ENCODE measurements around the gene MKNK2. TPM values are rescaled to one million over a fixed set of nuclear protein-coding genes. Genes with fewer than 3 reads are reported as not detected.

The MKNK2 gene
- total and polyA plus RNA-seq, 12 donors, result 107 to 260 (median 144) TPM

GRCh38 chr19:2079076-2079864, 28.2 kb upstream of the MKNK2 start:
- Histone ChIP-seq H3K27me3 (no peaks in the 10 kb centered on the region), H3K9me3 (no peaks in the 10 kb centered on the region), H3K4me3 (no peak overlapping the region), H3K27ac (no peak overlapping the region), H3K36me3 (peaks cover 0 to 99% (median 34%) of the 10 kb centered on the region in 9 donors), H3K4me1 (peaks cover 0 to 47% (median 12%) of the 10 kb centered on the region in 9 donors)
- DNase-seq (no peak), ATAC-seq (no peak)
- intact Hi-C loops (cut with DNase I), result loop anchor here in 3 of 10 donors (5.0 to 10.0 kb wide), 2 partner anchors 154 to 157 kb away; no protein-coding TSS in a partner anchor
- 93 to 94% methylated on average over 32 of the region's 32 CpGs for WGBS, 2 donors
- no peak for TF ChIP-seq CTCF (IDR thresholded peaks at IDR 0.05)

GRCh38 chr19:2077833-2078619, 27.0 kb upstream of the MKNK2 start:
- DNase-seq (no peak), ATAC-seq (no peak)
- no peak for TF ChIP-seq CTCF (IDR thresholded peaks at IDR 0.05)
- Histone ChIP-seq H3K9me3 (no peaks in the 10 kb centered on the region), H3K4me1 (peaks cover 0 to 42% (median 1%) of the 10 kb centered on the region in 9 donors), H3K36me3 (peaks cover 0 to 99% (median 42%) of the 10 kb centered on the region in 9 donors), H3K27me3 (no peaks in the 10 kb centered on the region), H3K27ac (no peak overlapping the region), H3K4me3 (no peak overlapping the region)
- WGBS, 2 donors, result 97% methylated on average over 44 of the region's 44 CpGs
- intact Hi-C loops (cut with DNase I), result loop anchor here in 3 of 10 donors (5.0 to 10.0 kb wide), 2 partner anchors 153 to 156 kb away; no protein-coding TSS in a partner anchor

GRCh38 chr19:2077398-2077797, 26.4 kb upstream of the MKNK2 start:
- no peak for DNase-seq
- Histone ChIP-seq H3K27ac (no peak overlapping the region), H3K4me3 (no peak overlapping the region), H3K27me3 (no peaks in the 10 kb centered on the region), H3K4me1 (peaks cover 0 to 36% (median 0%) of the 10 kb centered on the region in 9 donors), H3K36me3 (peaks cover 0 to 100% (median 49%) of the 10 kb centered on the region in 9 donors), H3K9me3 (no peaks in the 10 kb centered on the region)
- WGBS, 2 donors, result 93 to 96% methylated on average over 7 of the region's 7 CpGs
- intact Hi-C loops (cut with DNase I), result loop anchor here in 3 of 10 donors (5.0 to 10.0 kb wide), 2 partner anchors 153 to 155 kb away; no protein-coding TSS in a partner anchor
- ATAC-seq, result no peak
- TF ChIP-seq CTCF (IDR thresholded peaks at IDR 0.05), result no peak

DNA sequence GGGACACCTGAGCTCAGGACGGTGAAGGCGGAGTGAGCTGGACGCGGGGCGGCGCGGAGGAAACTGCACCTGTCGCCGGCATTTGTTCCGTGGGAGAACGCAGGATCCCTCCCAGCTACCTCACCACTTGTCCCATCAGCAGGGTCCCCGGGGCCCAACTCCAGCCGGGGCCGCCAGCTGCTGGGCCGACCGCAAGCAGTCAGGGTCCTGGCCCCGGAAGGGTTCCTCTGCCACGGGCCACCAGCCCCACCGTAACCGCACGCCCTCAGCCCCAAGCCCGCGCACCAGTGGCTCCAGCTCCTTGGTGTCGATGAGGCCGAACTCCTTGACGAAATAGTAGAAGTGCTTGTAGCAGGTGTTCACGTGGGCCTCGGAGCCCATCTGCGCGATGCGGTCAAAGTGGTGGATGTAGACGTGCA, 25.5 kb upstream of the MKNK2 start:
- H3K36me3 ChIP-seq, result peaks cover 0 to 100% (median 56%) of the 10 kb centered on the region in 9 donors

More for the DNA sequence above, 25.5 kb upstream of the MKNK2 start:
- Histone ChIP-seq H3K27me3 (no peaks in the 10 kb centered on the region), H3K27ac (no peak overlapping the region), H3K4me3 (no peak overlapping the region), H3K9me3 (no peaks in the 10 kb centered on the region), H3K4me1 (peaks cover 0 to 27% (median 0%) of the 10 kb centered on the region in 9 donors)
- no peak for TF ChIP-seq CTCF (IDR thresholded peaks at IDR 0.05)
- intact Hi-C loops (cut with DNase I), result loop anchor here in 3 of 10 donors (5.0 to 10.0 kb wide), 2 partner anchors 152 to 154 kb away; no protein-coding TSS in a partner anchor
- 97 to 98% methylated on average over 32 of the region's 32 CpGs for WGBS, 2 donors
- DNase-seq (no peak), ATAC-seq (no peak)

Data from heart right ventricle (tissue), 16 donors.